Kidney epithelial cell (primary cell): ENCODE results near the gene WNT7A. TPM values are rescaled to one million over a fixed set of nuclear protein-coding genes. Genes with fewer than 3 reads are reported as not detected.

Experiments used
- DNase-seq: peaks from one replicate; pipeline ENCODE4 v3.0.0-alpha.2; 2010; ENCODE audit warnings: low read depth
- H3K27me3 ChIP-seq: 2 replicates; pipeline ENCODE4 v1.6.0; 2011; ENCODE audit warnings: low read length; ENCODE audit not compliant: control insufficient read depth, insufficient read depth
- H3K36me3 ChIP-seq: 2 replicates; pipeline ENCODE4 v1.5.1; 2011; ENCODE audit warnings: low read length; ENCODE audit not compliant: control insufficient read depth, insufficient read depth
- H3K4me3 ChIP-seq: 2 replicates; pipeline ENCODE4 v1.5.1; 2011; ENCODE audit warnings: low read depth, mild to moderate bottlenecking, control low read depth, low read length
- CTCF ChIP-seq: IDR thresholded peaks from 2 replicates; pipeline ENCODE4 v1.5.1; 2011; ENCODE audit warnings: mild to moderate bottlenecking, moderate library complexity, low read length, control low read depth, inconsistent platforms; ENCODE audit not compliant: insufficient read depth, poor library complexity, severe bottlenecking
- total RNA-seq: library from RNA; depleted of rRNA; stranded (reverse); fragments of >200 nt; gene quantifications from 2 replicates; pipeline ENCODE4 v1.2.3, GENCODE V29; 2015

The WNT7A gene
- total RNA-seq, 1 donor from 2014 or later: 14.4 TPM

GRCh38 chr3:13824521-13825310 is 55.2 kb downstream of the WNT7A start:
- no peak for DNase-seq
- Histone ChIP-seq H3K4me3 (no peak overlapping the region), H3K27me3 (no peaks in the 10 kb centered on the region), H3K36me3 (peaks cover 1% of the 10 kb centered on the region)
- no peak for TF ChIP-seq CTCF

GRCh38 chr3:13823692-13824091 is 56.2 kb downstream of the WNT7A start:
- no peak for DNase-seq
- Histone ChIP-seq H3K36me3 (peaks cover 2% of the 10 kb centered on the region), H3K4me3 (no peak overlapping the region), H3K27me3 (peaks cover 2% of the 10 kb centered on the region)
- no peak for TF ChIP-seq CTCF

- no peak for TF ChIP-seq CTCF
- H3K36me3 ChIP-seq: peaks cover 2% of the 10 kb centered on the region
- H3K4me3 ChIP-seq: no peak overlapping the region
- peaks cover 2% of the 10 kb centered on the region for H3K27me3 ChIP-seq
- DNase-seq: no peak
These were observed 56.8 kb downstream of the WNT7A start for GRCh38 chr3:13822871-13823585.

GRCh38 chr3:13822042-13822441 is 57.8 kb downstream of the WNT7A start:
- DNase-seq: peak; percentile 25
- no peak for TF ChIP-seq CTCF
- H3K4me3 ChIP-seq: no peak overlapping the region
- H3K27me3 ChIP-seq: peaks cover 2% of the 10 kb centered on the region
- peaks cover 2% of the 10 kb centered on the region for H3K36me3 ChIP-seq

GRCh38 chr3:13821126-13821525 is 58.7 kb downstream of the WNT7A start:
- DNase-seq: no peak
- no peak overlapping the region for H3K4me3 ChIP-seq
- H3K36me3 ChIP-seq: peaks cover 4% of the 10 kb centered on the region
- peaks cover 2% of the 10 kb centered on the region for H3K27me3 ChIP-seq
- TF ChIP-seq CTCF: no peak

GRCh38 chr3:13818919-13819318 is 61.0 kb downstream of the WNT7A start:
- H3K4me3 ChIP-seq: no peak overlapping the region
- peaks cover 2% of the 10 kb centered on the region for H3K27me3 ChIP-seq
- TF ChIP-seq CTCF: no peak
- H3K36me3 ChIP-seq: peaks cover 4% of the 10 kb centered on the region
- no peak for DNase-seq
